Natural killer cell (primary cell): ENCODE results near the gene RASL11B. TPM values are rescaled to one million over a fixed set of nuclear protein-coding genes. Genes with fewer than 3 reads are reported as not detected.

ENCODE experiments used
- ATAC-seq, 3 donors: fragments of 150-1000 bp in 2 of 3; fragments of 200-7000 bp in 1 of 3; cut with Tn5 transposase; 1 replicate in 1 of 3; 2 replicates in 2 of 3; pipeline ENCODE4 v1.10.0; 2021; ENCODE audit warnings: mild to moderate bottlenecking in 2 of 3, moderate library complexity in 2 of 3
- DNase-seq, 2 donors: peaks; one replicate each; pipeline versions ENCODE4 v3.0.0 to v3.0.0-alpha.2; 2013 to 2021; ENCODE audit warnings: mixed read lengths in 1 of 2
- H3K27ac ChIP-seq: one replicate; pipeline ENCODE4 v1.5.1; 2013; ENCODE audit warnings: mild to moderate bottlenecking, low read length
- H3K27me3 ChIP-seq: one replicate; pipeline ENCODE4 v1.6.1; 2013; ENCODE audit warnings: low read length; ENCODE audit not compliant: control insufficient read depth, insufficient read depth
- H3K36me3 ChIP-seq: one replicate; pipeline ENCODE4 v1.6.1; 2013; ENCODE audit warnings: low read length; ENCODE audit not compliant: control insufficient read depth, insufficient read depth
- H3K4me1 ChIP-seq: one replicate; pipeline ENCODE4 v1.6.1; 2013; ENCODE audit warnings: low read length; ENCODE audit not compliant: control insufficient read depth, insufficient read depth
- H3K4me3 ChIP-seq: one replicate; pipeline ENCODE4 v1.5.1; 2013; ENCODE audit warnings: low read length
- H3K9me3 ChIP-seq: one replicate; pipeline ENCODE4 v1.6.1; 2013; ENCODE audit warnings: low read length; ENCODE audit not compliant: control insufficient read depth, insufficient read depth
- H3K27ac Mint-ChIP-seq, 2 donors: one replicate each; pipeline ENCODE4 v1.8.0; 2022; ENCODE audit warnings: mild to moderate bottlenecking in 2 of 2, mixed read lengths in 2 of 2, moderate library complexity in 1 of 2
- H3K27me3 Mint-ChIP-seq, 2 donors: one replicate each; pipeline ENCODE4 v1.8.0; 2022; ENCODE audit warnings: low read depth in 2 of 2, mixed read lengths in 2 of 2
- H3K36me3 Mint-ChIP-seq: one replicate; pipeline ENCODE4 v1.8.0; 2022; ENCODE audit warnings: mixed read lengths
- H3K4me1 Mint-ChIP-seq, 2 donors: one replicate each; pipeline ENCODE4 v1.8.0; 2022; ENCODE audit warnings: mixed read lengths in 2 of 2
- H3K4me3 Mint-ChIP-seq: one replicate; pipeline ENCODE4 v1.8.0; 2022; ENCODE audit warnings: mild to moderate bottlenecking, moderate library complexity, mixed read lengths
- H3K9me3 Mint-ChIP-seq, 2 donors: one replicate each; pipeline ENCODE4 v1.8.0; 2022; ENCODE audit warnings: mixed read lengths in 2 of 2
- CTCF ChIP-seq: fragments of 200-600 bp; IDR thresholded peaks from one replicate; pipeline ENCODE4 v1.8.0; 2022; ENCODE audit warnings: antibody characterized with exemption
- WGBS: methylation state at CpG from one replicate; pipeline ENCODE4 v1.1.7; 2013; ENCODE audit warnings: missing lambda C conversion rate; ENCODE audit not compliant: insufficient coverage; 5-methylcytosine and 5-hydroxymethylcytosine counted together
- intact Hi-C: fragments of 100-400 bp; cut with micrococcal nuclease; formaldehyde crosslinking; loops from one replicate; pipeline ENCODE4 v1.14.2; 2022
- total RNA-seq, 4 donors: library from RNA; stranded (reverse); fragments of 120-200 nt in 1 of 4; gene quantifications; one replicate each; pipeline versions ENCODE4 v1.2.3 to v1.2.4, GENCODE V29; 2013 to 2022

RASL11B gene
- total RNA-seq, 3 donors from 2014 or later (not counting 1 experiment from before 2014, with no cell fraction given): not detected

- H3K4me1 ChIP-seq: peaks cover 14% of the 10 kb centered on the region
- Mint-ChIP-seq H3K27me3 (peaks cover 44 to 69% of the 10 kb centered on the region in 2 donors), H3K4me1 (peaks cover 10 to 20% of the 10 kb centered on the region in 2 donors), H3K36me3 (no peaks in the 10 kb centered on the region), H3K9me3 (no peaks in the 10 kb centered on the region), H3K27ac (peak overlapping the region in 1 of 2 donors; percentile 31), H3K4me3 (peak overlapping the region; percentile 84)
- no peak overlapping the region for H3K27ac ChIP-seq
- TF ChIP-seq CTCF: no peak
- H3K36me3 ChIP-seq: no peaks in the 10 kb centered on the region
- intact Hi-C loops: no loop called here
- H3K27me3 ChIP-seq: peaks cover 22% of the 10 kb centered on the region
- WGBS: 52% methylated on average over 26 of the region's 26 CpGs
- peak overlapping the region; percentile 42 for H3K4me3 ChIP-seq
- no peaks in the 10 kb centered on the region for H3K9me3 ChIP-seq
- DNase-seq: no peak
- no peak for ATAC-seq
Measured at GRCh38 chr4:52861171-52861823, 820 bp upstream of the RASL11B start.

- peaks cover 14% of the 10 kb centered on the region for H3K4me1 ChIP-seq
- H3K36me3 ChIP-seq: no peaks in the 10 kb centered on the region
- TF ChIP-seq CTCF: no peak
- H3K4me3 ChIP-seq: peak overlapping the region; percentile 35
- H3K27ac Mint-ChIP-seq: no peak overlapping the region
- ATAC-seq: no peak
- no peak overlapping the region for H3K27ac ChIP-seq
- DNase-seq: no peak
- intact Hi-C loops: no loop called here
- H3K36me3 Mint-ChIP-seq: no peaks in the 10 kb centered on the region
- 28% methylated on average over 23 of the region's 23 CpGs for WGBS
- peaks cover 22% of the 10 kb centered on the region for H3K27me3 ChIP-seq
- peak overlapping the region; percentile 84 for H3K4me3 Mint-ChIP-seq
- peaks cover 10 to 15% of the 10 kb centered on the region in 2 donors for H3K4me1 Mint-ChIP-seq
- H3K9me3 ChIP-seq: no peaks in the 10 kb centered on the region
- H3K27me3 Mint-ChIP-seq: peaks cover 35 to 57% of the 10 kb centered on the region in 2 donors
- H3K9me3 Mint-ChIP-seq: no peaks in the 10 kb centered on the region
Measured at GRCh38 chr4:52862639-52863161, 583 bp downstream of the RASL11B start.

GRCh38 chr4:52863324-52863723 lies 1.2 kb downstream of the RASL11B start:
- no peak overlapping the region for H3K27ac Mint-ChIP-seq
- WGBS: 97% methylated on average over 6 of the region's 6 CpGs
- intact Hi-C loops: no loop called here
- peaks cover 33 to 51% of the 10 kb centered on the region in 2 donors for H3K27me3 Mint-ChIP-seq
- Histone ChIP-seq H3K9me3 (no peaks in the 10 kb centered on the region), H3K4me1 (peaks cover 14% of the 10 kb centered on the region), H3K27me3 (peaks cover 22% of the 10 kb centered on the region), H3K4me3 (no peak overlapping the region), H3K27ac (no peak overlapping the region), H3K36me3 (no peaks in the 10 kb centered on the region)
- ATAC-seq (no peak), DNase-seq (no peak)
- H3K36me3 Mint-ChIP-seq: no peaks in the 10 kb centered on the region
- H3K4me1 Mint-ChIP-seq: peaks cover 10 to 15% of the 10 kb centered on the region in 2 donors
- H3K9me3 Mint-ChIP-seq: no peaks in the 10 kb centered on the region
- no peak for TF ChIP-seq CTCF
- peak overlapping the region; percentile 53 for H3K4me3 Mint-ChIP-seq
